Measurements from ENCODE around the gene NDUFA7. TPM values are rescaled to one million over a fixed set of nuclear protein-coding genes. Genes with fewer than 3 reads are reported as not detected.

NDUFA7 gene
- polyA plus RNA-seq, 4 donors: 75.5 to 160 (median 137) TPM

- WGBS, 3 donors: 15 to 25% (median 24%) methylated on average over 44 to 52 of the region's 52 CpGs
Measured at GRCh38 chr19:8332976-8333766, 12.0 kb upstream of the NDUFA7 start.

GRCh38 chr19:8331263-8331845 is 10.2 kb upstream of the NDUFA7 start:
- Histone ChIP-seq H3K4me1 (ENCODE audit: control insufficient read depth in 3 of 3, insufficient read depth in 2 of 3, low read depth in 1 of 3, low read length in 2 of 3) (peaks cover 0 to 4% (median 0%) of the 10 kb centered on the region in 3 donors), H3K27me3 (ENCODE audit: control insufficient read depth in 3 of 3, insufficient read depth in 3 of 3, low read length in 3 of 3) (peaks cover 10 to 43% (median 23%) of the 10 kb centered on the region in 3 donors), H3K9me3 (ENCODE audit: control insufficient read depth in 2 of 2, insufficient read depth in 1 of 2, low read depth in 1 of 2, low read length in 1 of 2) (peaks cover 0 to 3% of the 10 kb centered on the region in 2 donors), H3K27ac (ENCODE audit: low read depth in 1 of 3, low read length in 2 of 3) (no peak overlapping the region), H3K4me3 (ENCODE audit: low read depth in 1 of 3, low read length in 3 of 3) (no peak overlapping the region), H3K36me3 (ENCODE audit: control insufficient read depth in 3 of 3, insufficient read depth in 2 of 3, low read depth in 1 of 3, low read length in 3 of 3) (no peaks in the 10 kb centered on the region)
- FAIRE-seq (no peak), DNase-seq (no peak)
- 72 to 76% (median 75%) methylated on average over 8 of the region's 8 CpGs for WGBS, 3 donors

More at GRCh38 chr19:8332976-8333766, 12.0 kb upstream of the NDUFA7 start:
- DNase-seq (no peak), FAIRE-seq (no peak)
- H3K36me3 ChIP-seq (ENCODE audit: control insufficient read depth in 3 of 3, insufficient read depth in 2 of 3, low read depth in 1 of 3, low read length in 3 of 3): no peaks in the 10 kb centered on the region
- H3K4me3 ChIP-seq (ENCODE audit: low read depth in 1 of 3, low read length in 3 of 3): no peak overlapping the region
- H3K27ac ChIP-seq (ENCODE audit: low read depth in 1 of 3, low read length in 2 of 3): no peak overlapping the region
- H3K4me1 ChIP-seq (ENCODE audit: control insufficient read depth in 3 of 3, insufficient read depth in 2 of 3, low read depth in 1 of 3, low read length in 2 of 3): peaks cover 0 to 4% (median 0%) of the 10 kb centered on the region in 3 donors
- peaks cover 10 to 50% (median 25%) of the 10 kb centered on the region in 3 donors for H3K27me3 ChIP-seq (ENCODE audit: control insufficient read depth in 3 of 3, insufficient read depth in 3 of 3, low read length in 3 of 3)
- H3K9me3 ChIP-seq (ENCODE audit: control insufficient read depth in 2 of 2, insufficient read depth in 1 of 2, low read depth in 1 of 2, low read length in 1 of 2): no peaks in the 10 kb centered on the region

- WGBS, 3 donors: 57 to 80% (median 63%) methylated on average over 3 of the region's 3 CpGs
- H3K27ac ChIP-seq (ENCODE audit: low read depth in 1 of 3, low read length in 2 of 3): no peak overlapping the region
- H3K4me1 ChIP-seq (ENCODE audit: control insufficient read depth in 3 of 3, insufficient read depth in 2 of 3, low read depth in 1 of 3, low read length in 2 of 3): peaks cover 0 to 4% (median 0%) of the 10 kb centered on the region in 3 donors
- H3K9me3 ChIP-seq (ENCODE audit: control insufficient read depth in 2 of 2, insufficient read depth in 1 of 2, low read depth in 1 of 2, low read length in 1 of 2): peaks cover 0 to 3% of the 10 kb centered on the region in 2 donors
- FAIRE-seq (no peak), DNase-seq (no peak)
- peaks cover 6 to 34% (median 12%) of the 10 kb centered on the region in 3 donors for H3K27me3 ChIP-seq (ENCODE audit: control insufficient read depth in 3 of 3, insufficient read depth in 3 of 3, low read length in 3 of 3)
- H3K36me3 ChIP-seq (ENCODE audit: control insufficient read depth in 3 of 3, insufficient read depth in 2 of 3, low read depth in 1 of 3, low read length in 3 of 3): peaks cover 0 to under 1% (median 0%) of the 10 kb centered on the region in 3 donors
- H3K4me3 ChIP-seq (ENCODE audit: low read depth in 1 of 3, low read length in 3 of 3): no peak overlapping the region
Measured at GRCh38 chr19:8329996-8330395, 8.8 kb upstream of the NDUFA7 start.

- DNase-seq (no peak), FAIRE-seq (no peak)
- 89 to 96% (median 92%) methylated on average over 3 of the region's 3 CpGs for WGBS, 3 donors
- no peak overlapping the region for H3K27ac ChIP-seq (ENCODE audit: low read depth in 1 of 3, low read length in 2 of 3)
- H3K9me3 ChIP-seq (ENCODE audit: control insufficient read depth in 2 of 2, insufficient read depth in 1 of 2, low read depth in 1 of 2, low read length in 1 of 2): peaks cover 0 to 3% of the 10 kb centered on the region in 2 donors
- no peak overlapping the region for H3K4me3 ChIP-seq (ENCODE audit: low read depth in 1 of 3, low read length in 3 of 3)
- peaks cover 0 to 6% (median 0%) of the 10 kb centered on the region in 3 donors for H3K27me3 ChIP-seq (ENCODE audit: control insufficient read depth in 3 of 3, insufficient read depth in 3 of 3, low read length in 3 of 3)
- peaks cover 0 to 10% (median 10%) of the 10 kb centered on the region in 3 donors for H3K4me1 ChIP-seq (ENCODE audit: control insufficient read depth in 3 of 3, insufficient read depth in 2 of 3, low read depth in 1 of 3, low read length in 2 of 3)
- H3K36me3 ChIP-seq (ENCODE audit: control insufficient read depth in 3 of 3, insufficient read depth in 2 of 3, low read depth in 1 of 3, low read length in 3 of 3): peaks cover 0 to 27% (median 2%) of the 10 kb centered on the region in 3 donors
Measured at GRCh38 chr19:8325454-8325853, 4.3 kb upstream of the NDUFA7 start.

- H3K4me3 ChIP-seq (ENCODE audit: low read depth in 1 of 3, low read length in 3 of 3): no peak overlapping the region
- WGBS, 3 donors: 69 to 78% (median 73%) methylated on average over 16 to 17 of the region's 17 CpGs
- peaks cover 5 to 18% (median 10%) of the 10 kb centered on the region in 3 donors for H3K4me1 ChIP-seq (ENCODE audit: control insufficient read depth in 3 of 3, insufficient read depth in 2 of 3, low read depth in 1 of 3, low read length in 2 of 3)
- DNase-seq: no peak
- FAIRE-seq: no peak
- peaks cover 0 to 6% (median 0%) of the 10 kb centered on the region in 3 donors for H3K27me3 ChIP-seq (ENCODE audit: control insufficient read depth in 3 of 3, insufficient read depth in 3 of 3, low read length in 3 of 3)
- peaks cover 0 to 3% of the 10 kb centered on the region in 2 donors for H3K9me3 ChIP-seq (ENCODE audit: control insufficient read depth in 2 of 2, insufficient read depth in 1 of 2, low read depth in 1 of 2, low read length in 1 of 2)
- no peak overlapping the region for H3K27ac ChIP-seq (ENCODE audit: low read depth in 1 of 3, low read length in 2 of 3)
- peaks cover 0 to 27% (median 2%) of the 10 kb centered on the region in 3 donors for H3K36me3 ChIP-seq (ENCODE audit: control insufficient read depth in 3 of 3, insufficient read depth in 2 of 3, low read depth in 1 of 3, low read length in 3 of 3)
Measured at GRCh38 chr19:8324186-8325050, 3.2 kb upstream of the NDUFA7 start.

GRCh38 chr19:8323781-8324185 is 2.6 kb upstream of the NDUFA7 start:
- Histone ChIP-seq H3K9me3 (ENCODE audit: control insufficient read depth in 2 of 2, insufficient read depth in 1 of 2, low read depth in 1 of 2, low read length in 1 of 2) (peaks cover 0 to 3% of the 10 kb centered on the region in 2 donors), H3K4me3 (ENCODE audit: low read depth in 1 of 3, low read length in 3 of 3) (no peak overlapping the region), H3K27me3 (ENCODE audit: control insufficient read depth in 3 of 3, insufficient read depth in 3 of 3, low read length in 3 of 3) (peaks cover 0 to 6% (median 0%) of the 10 kb centered on the region in 3 donors), H3K27ac (ENCODE audit: low read depth in 1 of 3, low read length in 2 of 3) (no peak overlapping the region), H3K4me1 (ENCODE audit: control insufficient read depth in 3 of 3, insufficient read depth in 2 of 3, low read depth in 1 of 3, low read length in 2 of 3) (peaks cover 5 to 18% (median 10%) of the 10 kb centered on the region in 3 donors), H3K36me3 (ENCODE audit: control insufficient read depth in 3 of 3, insufficient read depth in 2 of 3, low read depth in 1 of 3, low read length in 3 of 3) (peaks cover 0 to 27% (median 2%) of the 10 kb centered on the region in 3 donors)
- FAIRE-seq (no peak), DNase-seq (no peak)
- 67 to 89% (median 89%) methylated on average over 1 of the region's 1 CpG for WGBS, 3 donors

- FAIRE-seq (no peak), DNase-seq (no peak)
- Histone ChIP-seq H3K36me3 (ENCODE audit: control insufficient read depth in 3 of 3, insufficient read depth in 2 of 3, low read depth in 1 of 3, low read length in 3 of 3) (peaks cover 0 to 32% (median 2%) of the 10 kb centered on the region in 3 donors), H3K27ac (ENCODE audit: low read depth in 1 of 3, low read length in 2 of 3) (no peak overlapping the region), H3K4me1 (ENCODE audit: control insufficient read depth in 3 of 3, insufficient read depth in 2 of 3, low read depth in 1 of 3, low read length in 2 of 3) (peaks cover 5 to 18% (median 10%) of the 10 kb centered on the region in 3 donors), H3K4me3 (ENCODE audit: low read depth in 1 of 3, low read length in 3 of 3) (peak overlapping the region in 2 of 3 donors; percentile 95 to 100), H3K27me3 (ENCODE audit: control insufficient read depth in 3 of 3, insufficient read depth in 3 of 3, low read length in 3 of 3) (peaks cover 0 to 6% (median 0%) of the 10 kb centered on the region in 3 donors), H3K9me3 (ENCODE audit: control insufficient read depth in 2 of 2, insufficient read depth in 1 of 2, low read depth in 1 of 2, low read length in 1 of 2) (peaks cover 0 to 3% of the 10 kb centered on the region in 2 donors)
- WGBS, 3 donors: 27 to 50% (median 31%) methylated on average over 7 of the region's 7 CpGs
Measured at GRCh38 chr19:8322638-8322997, 1.4 kb upstream of the NDUFA7 start.

Data from small intestine (tissue), 7 donors.